SK-N-DZ (cell line): ENCODE measurements around the gene PPP1R9A.

ENCODE experiments used
- DNase-seq: peaks from one replicate; pipeline ENCODE4 v3.0.0-alpha.2; 2015; ENCODE audit warnings: low spot score

Gene PPP1R9A

DNA sequence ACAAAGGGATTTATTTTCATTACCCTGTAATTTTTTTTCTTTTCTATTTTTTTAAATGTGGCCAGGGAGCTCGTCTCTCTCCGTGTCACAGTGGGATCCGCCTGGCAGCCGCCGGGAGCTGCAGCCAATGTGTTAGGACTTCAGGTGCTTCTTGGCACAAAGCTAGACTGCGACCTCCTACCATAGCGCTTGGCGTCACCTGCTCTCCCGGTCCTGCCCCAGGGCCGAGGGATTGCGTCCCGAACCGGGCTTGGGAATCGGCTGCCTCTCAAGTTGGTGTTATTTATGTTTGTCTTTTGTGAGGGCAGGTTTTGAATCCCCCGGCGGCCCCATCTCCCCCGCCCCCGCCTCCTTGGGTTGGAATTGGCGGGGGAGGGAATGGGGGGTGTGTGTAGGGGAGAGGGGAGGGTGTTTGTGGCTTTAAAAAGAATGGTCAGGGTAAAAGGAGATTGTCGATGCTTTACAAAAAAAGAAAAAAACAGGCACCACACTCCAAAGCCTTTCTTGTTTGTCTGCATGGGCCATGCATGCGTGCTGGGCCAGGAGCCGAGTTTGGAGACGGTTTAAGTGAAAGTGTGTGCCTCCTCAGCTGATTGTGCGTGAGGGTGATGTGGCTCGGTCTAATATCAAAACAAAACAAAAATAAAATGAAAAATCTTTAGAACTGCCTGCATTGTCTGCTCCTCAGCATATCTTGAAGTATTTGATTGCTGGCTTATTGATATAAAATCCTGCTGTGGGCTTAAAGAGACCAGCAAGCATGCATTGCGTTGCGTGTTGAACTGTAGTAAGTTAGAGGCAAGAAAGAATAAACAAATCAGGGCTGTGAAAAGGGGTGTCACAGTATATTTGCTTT is 1.2 kb downstream of the PPP1R9A start:
- peak; percentile 62 for DNase-seq

DNA sequence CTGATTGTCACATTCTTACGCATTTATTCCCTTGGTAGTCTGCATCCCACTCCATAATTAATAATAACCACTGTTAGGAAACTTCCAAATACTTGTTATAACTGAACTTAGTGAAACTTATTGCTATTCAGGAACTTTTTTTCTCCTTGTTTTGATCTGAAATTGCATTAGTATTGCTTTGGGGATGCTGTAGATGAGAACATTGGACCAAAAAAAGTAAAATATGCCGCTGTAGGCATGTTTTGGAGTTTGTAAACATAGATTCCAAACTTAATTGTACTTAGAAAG is 1.7 kb downstream of the PPP1R9A start:
- DNase-seq: no peak

DNA sequence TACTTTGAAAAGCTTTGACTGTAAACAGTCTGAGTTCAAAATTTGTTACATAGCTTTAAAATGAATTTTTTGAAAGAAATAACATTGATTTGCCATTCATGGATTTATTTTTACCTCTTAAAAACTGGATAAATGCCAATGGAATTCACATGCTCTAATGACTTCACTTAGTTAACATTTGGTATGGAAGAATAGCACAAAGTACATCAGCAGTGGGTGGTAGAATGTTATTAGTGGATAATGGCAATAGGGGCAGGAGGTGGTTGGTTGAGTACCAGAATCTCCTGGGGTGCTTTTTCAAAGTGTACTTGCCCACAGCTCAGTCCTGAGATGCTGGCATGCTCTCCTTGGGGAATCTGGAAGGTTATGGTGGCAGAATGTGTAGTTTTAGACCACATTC is 4.7 kb downstream of the PPP1R9A start:
- no peak for DNase-seq

DNA sequence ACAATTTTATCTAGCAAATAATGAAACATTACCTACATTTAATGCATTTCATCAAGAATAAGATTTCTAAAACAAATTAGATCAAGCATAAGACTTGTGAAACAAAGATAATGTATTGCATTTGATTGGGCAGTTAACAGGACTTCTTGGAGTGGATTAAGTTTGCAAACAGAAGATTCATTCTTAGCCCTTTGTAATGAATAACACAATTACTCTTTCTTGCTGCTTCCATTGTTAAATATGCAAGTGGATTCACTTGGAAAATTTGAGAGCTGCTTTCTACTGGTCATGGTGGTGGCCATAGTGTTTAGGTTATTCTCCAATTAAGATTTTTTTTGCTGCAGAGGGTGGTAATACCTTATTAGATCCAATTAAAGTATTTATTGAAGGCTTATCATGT is 6.0 kb downstream of the PPP1R9A start:
- no peak for DNase-seq

DNA sequence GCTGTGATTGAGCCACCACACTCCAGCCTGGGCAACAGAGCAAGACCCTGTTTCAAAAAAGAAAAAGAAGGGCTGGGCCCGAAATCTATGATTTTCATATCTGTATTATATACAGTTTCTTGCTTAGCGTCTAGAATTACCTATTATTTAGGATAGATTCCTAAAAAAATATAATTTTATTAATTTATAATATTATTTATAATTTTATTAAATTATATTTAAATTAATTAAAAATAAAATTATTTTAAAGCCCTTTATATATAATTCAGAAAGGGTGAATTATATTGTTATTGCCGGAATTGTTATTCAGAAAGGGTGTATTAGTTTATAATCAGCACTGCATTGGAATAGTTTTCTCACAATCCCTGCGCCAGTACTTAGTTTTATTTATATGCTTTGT is 14.5 kb downstream of the PPP1R9A start:
- DNase-seq: no peak

DNA sequence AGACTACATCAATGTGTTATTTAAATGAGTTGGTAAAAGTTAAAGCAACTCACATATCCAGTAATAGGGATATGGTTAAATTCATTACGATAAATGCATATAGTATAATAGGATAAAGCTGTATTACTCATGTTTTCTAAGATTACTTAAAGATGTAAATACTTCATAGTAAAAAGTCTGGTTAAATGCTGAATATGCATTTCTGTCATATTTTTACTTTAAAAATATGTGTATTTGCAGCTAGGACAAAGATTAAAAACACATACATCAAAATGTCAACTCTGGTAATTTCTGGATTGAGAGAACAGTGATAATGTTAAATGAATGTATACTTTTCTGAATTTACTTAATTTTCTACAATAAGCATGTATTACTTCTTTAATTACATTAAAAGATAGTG is 15.1 kb downstream of the PPP1R9A start:
- DNase-seq: no peak

DNA sequence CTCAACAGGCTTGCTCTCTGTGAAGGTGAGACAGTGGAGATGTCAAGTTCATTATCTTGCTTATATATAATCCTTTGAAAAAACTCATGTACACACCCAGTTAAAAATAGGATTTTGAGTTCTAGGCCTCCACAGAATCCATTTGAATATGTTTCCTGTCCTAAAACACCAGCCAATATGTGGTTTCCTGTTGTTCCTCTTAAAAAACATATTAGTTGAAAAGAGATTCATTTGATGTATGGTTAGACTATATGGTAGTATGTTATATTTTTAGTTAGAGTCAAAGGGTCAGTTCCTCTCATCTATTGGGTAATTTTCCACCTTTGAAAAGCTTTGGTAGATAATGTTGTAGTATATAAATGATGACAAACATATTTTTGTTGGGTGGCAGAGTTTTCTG is 16.0 kb downstream of the PPP1R9A start:
- DNase-seq: no peak

DNA sequence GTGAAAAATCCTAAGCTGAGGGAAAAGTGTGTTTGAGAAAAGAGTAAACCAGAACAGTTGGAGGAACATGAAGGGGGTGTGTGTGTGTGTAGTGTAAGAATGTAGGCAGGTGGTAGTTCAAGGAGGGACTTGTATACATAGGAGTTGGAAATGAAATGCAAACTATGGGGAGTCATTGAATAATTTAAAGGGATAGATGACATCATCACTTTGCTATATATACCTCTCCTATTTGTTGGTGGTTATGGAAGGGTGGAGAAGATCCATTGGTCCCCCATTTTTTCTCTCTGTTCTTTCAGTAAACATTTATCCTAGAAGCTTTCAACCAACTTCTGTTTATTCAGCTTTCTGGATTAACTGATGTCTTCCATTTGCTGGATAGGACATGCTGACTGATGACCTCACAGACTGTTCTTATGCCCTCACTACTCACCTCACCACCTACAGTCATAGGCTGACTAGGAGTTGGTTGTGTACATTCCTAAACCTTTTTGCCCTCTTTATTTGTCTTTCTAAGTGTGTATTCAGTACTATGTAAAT is 20.8 kb downstream of the PPP1R9A start:
- no peak for DNase-seq

DNA sequence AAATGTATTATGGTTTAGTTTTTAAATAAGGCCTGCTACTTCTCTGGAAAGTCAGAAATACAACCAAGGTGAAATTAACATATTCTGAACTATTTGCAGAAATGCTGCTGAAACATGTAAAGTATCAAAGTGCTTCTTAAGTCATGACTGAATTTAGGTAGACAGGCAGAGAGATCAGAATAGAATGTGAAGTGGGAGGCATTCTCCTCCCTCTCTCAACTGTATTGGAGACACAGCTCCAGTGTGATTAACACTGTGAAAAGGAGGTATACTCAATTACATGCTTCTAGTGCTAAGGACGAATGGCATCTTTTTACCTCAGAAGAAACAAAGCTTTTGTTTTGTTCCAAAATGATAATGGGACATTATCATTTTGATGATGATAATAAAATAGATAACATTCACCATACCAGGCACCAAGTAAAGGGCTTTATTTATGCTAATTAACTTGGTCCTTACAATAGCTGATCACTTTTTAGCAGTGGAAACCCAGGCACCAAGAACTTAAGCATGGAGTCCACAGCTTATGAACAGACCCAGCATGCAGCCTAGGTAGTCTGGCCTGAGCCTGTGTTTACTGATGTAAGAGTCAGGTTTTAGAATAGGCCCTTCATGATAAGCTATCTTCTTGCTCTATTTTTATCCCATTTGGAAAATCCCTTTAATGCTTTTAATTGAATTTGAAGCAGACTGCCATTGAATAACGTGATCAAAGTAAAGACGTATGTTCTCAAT is 26.0 kb downstream of the PPP1R9A start:
- no peak for DNase-seq

DNA sequence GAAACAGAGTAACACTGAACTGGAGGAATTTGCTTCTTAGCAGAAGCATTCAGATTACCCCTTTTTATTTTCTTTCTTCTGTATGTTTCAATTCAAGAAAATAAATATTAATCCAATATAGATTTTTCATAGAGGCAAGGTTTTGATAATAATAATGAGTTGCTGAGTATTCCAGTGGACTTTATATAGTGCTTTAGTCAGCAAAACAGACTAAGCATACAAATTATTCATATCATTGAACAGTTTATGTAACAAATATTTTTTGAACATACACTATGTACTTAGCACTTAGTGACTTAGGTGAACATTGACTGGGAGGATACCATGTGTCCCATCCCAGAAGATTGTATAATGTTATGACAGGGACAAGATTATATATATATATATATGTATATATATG is 32.0 kb downstream of the PPP1R9A start:
- no peak for DNase-seq

DNA sequence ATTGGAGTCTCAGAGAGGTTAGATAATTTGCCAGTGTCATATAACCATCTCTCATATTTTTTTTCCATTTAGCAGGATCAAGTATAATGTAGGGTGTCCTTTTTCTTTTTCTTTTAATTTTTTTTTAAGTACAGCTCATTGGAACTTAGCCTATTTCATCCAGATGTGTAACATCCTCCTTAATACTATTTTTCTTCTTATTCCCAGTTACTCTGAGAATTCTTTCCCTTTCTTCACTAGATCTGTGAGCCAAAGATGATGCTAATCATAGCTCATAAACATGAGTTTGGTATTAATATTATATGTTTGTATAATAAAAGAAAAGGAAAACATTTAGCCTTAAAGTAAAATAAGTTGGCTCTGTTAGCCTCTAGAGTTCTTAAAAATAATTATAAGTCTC is 32.8 kb downstream of the PPP1R9A start:
- DNase-seq: no peak

DNA sequence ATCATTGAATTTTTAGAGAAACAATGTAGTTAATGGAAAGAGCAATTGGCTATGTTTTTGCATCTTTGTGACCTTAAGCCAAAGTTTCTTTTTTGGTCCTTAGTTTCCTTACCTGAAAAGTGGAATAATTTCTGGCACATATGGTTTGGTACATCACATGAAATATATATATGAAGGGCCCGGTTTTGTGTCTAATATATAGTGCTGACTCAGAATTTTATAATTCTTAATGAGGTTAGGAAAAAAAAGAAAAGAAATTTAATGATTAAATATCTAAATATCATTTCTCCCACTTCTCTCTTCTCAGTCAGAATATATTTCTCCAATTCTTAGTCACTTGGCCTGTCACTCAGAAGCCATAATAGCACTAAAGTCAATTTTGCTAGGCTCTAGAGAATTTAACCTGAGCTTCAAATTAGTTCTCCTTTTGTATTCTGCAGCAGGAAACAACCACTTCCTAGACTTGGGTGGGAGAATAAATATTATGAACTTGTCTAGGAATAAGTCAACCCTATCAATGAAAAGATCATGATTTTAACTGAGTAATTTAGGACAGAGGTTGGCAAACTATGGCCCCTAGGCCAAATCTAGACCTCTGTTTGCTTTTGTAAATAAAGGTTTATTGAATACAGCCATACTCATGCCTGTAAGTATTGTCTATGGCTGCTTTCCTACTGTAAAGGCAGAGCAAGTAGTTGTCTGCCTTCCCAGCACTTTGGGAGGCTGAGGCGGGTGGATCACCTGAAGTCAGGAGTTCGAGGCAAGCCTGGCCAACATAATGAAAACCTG is 34.6 kb downstream of the PPP1R9A start:
- DNase-seq: no peak

DNA sequence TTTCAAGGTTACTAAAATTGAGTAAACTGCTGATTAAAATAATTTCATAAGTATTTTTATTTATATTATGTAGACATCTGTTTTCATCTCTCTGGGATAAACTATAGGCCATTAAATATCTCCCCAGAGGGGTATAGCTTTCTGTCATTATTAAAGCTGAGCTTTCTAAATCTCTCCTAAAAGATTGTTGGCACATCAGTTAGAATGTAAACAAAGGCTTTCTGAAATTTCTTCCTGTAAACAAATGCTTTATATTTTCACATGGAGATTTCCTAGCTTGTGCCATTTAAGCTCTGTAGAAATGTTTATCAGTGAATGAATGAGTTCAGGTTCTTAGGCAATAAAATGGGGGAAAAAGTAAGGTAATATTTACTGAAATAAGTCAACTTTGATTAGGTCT is 35.7 kb downstream of the PPP1R9A start:
- DNase-seq: no peak

DNA sequence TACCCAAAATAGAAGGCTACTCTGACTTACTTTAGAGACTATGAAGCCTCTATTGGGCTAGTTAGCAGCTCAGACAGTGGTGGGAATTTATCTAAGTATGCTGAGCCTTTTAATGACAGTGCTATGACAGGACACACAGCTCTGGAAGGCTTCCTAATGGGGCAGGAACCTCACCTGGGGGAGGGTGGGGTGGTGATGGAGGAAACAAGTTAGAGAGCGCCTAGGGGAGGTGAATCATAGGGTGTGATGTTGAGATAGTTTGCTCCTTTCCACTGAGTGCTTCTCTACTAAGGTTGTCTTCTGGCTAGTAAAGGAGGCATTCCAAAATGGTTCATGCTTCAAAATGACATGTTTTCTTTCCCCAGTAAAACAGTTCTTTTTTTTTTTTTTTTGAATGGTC is 42.1 kb downstream of the PPP1R9A start:
- no peak for DNase-seq

DNA sequence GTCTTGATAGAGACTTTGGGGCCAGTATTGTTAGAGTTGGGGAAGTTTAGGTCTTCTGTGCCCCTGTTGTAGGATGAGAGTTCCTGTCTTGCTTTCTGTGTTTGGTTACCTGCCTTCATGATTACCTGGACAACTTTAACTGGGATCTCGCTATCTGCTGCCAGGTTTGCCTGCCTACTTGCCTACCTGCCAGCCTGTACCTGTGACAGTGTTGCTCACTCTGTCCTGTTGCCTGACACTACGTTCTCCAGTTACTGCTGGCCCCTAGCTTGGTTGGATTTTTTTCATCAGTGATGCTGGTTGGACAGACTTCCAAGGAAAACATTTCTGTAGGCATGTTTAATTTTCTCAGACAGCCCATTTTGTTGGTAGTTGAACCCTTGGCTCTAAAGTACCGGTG is 48.4 kb downstream of the PPP1R9A start:
- DNase-seq: no peak

DNA sequence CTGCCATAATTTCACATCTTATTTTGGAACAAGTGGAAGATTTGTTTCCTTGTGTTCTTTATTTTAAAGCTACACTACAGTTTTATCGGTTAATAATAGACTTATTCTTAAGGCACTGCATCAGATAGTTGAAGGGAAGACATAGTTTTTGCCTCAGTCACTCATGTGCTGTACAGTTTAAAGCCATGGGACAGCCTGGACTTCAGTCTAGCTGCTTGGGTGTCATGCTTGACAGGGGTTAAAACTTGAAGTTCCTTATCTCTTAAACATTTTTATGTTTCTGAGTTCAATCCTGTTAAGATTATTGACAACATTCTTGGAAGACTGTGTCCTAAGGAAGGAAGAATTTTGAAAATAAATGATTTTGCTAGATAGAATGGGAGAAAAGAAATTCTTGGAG is 49.7 kb downstream of the PPP1R9A start:
- DNase-seq: no peak

DNA sequence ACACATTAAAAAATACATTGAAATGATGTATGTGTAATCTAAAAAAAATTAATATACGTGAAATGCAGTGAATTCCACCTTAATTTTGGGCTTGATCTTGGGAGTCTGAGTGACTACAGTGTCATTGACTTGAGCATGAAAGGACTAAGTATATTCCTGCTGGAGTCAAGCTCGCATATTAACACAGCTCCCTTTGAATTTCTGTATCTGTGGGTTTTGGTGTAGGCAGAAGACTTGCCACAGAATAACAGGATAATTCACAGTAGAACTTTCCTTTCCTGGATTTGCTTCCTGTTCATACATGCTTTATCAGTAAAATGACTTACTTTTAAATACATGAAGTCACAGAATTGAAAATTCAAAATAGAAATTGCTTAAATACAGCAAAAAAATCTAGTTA is 55.3 kb downstream of the PPP1R9A start:
- DNase-seq: no peak

DNA sequence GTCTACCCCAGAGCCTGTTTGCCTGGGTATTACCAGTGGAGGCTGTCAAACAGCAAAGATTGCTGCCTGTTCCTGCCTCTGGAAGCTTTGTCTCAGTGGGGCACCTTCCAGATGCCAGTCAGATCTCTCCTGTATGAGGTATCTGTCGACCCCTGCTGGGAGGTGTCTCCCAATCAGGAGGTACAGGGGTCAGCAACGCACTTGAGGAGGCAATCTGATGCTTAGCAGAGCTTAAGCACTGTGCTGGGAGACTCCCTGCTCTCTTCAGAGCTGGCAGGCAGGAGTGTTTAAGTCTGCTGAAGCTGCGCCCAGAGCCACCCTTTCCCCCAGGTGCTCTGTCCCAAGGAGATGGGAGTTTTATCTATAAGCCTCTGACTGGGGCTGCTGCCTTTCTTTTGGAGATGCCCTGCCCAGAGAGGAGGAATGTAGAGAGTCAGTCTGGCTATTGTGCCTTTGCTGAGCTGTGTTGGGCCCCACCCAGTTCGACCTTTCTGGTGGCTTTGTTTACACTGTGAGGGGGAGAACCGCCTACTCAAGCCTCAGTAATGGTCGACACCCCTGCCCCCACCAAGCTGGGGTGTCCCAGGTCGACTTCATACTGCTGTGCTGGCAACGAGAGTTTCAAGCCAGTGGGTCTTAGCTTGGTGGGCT is 62.2 kb downstream of the PPP1R9A start:
- no peak for DNase-seq

DNA sequence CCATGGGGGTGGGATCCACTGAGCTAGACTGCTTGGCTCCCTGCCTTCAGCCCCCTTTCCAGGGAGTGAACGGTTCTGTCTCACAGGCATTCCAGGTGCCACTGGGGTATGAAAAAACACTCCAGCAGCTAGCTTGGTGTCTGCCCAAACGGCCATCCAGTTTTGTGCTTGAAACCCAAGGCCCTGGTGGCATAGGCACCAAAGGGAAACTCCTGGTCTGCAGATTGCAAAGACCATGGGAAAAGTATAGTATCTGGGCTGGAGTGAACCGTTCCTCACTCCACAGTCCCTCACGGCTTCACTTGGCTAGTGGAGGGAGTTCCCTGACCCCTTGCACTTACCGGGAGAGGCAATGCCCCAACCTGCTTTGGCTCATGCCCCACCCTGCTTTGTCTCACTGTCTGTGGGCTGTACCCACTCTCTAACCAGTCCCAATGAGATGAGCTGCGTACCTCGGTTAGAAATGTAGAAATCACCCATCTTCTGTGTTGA is 62.7 kb downstream of the PPP1R9A start:
- DNase-seq: no peak

DNA sequence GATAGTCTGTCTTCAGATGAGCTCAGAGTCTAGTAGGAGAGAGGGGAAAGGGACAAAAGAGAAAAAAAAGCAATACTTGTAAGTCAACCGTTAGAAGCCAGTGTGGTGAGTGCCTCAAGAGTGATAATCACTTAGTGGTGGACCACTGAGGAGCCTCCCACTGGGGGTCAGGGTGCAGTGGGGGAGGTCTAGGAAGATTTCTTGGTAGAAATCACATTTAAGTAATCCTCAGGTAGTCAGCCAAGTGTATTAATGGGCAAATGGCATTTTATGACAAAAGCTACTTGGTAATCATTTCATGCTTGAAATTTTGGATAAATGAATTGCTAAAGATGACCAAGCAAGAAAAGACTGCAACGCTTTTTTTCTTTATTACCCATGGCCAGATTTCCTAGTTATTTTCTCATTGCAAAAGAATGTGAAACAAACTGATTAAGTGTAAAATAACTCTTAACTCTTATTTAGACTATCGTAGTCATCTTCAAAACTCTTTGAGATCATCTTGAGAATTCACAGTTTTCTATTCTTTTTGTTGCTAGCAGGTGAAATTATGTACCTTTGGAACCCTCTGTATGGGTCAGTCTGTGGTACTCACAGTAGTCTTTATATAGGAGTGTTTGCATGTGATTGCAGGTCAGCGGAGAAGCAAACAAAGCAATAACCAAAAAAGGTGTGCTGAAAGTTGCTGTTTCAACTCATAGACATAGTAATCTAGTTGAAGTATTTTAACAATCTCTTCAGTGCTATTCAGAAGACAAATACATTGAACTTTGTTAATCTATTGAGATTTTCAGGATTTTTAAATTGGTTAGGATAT is 63.9 kb downstream of the PPP1R9A start:
- no peak for DNase-seq

DNA sequence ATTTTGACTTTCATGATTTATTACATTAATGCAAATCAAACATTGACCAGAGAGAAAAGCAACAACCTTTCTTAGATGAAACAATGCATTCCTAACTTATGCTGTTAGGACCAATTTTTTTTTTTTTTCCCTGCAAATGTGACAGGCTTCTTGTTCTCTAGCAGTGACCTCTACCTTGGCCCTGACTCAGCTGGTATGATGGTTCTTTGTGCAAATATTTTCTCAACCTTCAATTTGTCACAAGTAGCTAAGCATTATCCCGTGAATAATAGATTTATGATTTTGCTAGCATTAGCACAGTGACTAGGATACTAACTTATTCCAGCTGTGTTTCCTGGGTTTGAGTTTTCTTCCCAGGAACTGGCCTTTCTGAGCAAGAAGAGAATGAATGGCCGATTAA is 64.9 kb downstream of the PPP1R9A start:
- DNase-seq: no peak
